NT2/D1 (cell line): Measurements from ENCODE around the gene KRTAP5-3.
"Not testable (repeated sequence)": the region's sequence is repeated elsewhere in the genome, so short reads cannot be mapped to it uniquely, and the experiment has no call there.

ENCODE experiments used
- DNase-seq: peaks from one replicate; pipeline ENCODE4 v3.0.0-alpha.2; 2011; ENCODE audit warnings: low read depth, low spot score
- H3K27me3 ChIP-seq: 2 replicates; pipeline ENCODE4 v1.6.0; 2011; ENCODE audit warnings: mild to moderate bottlenecking; ENCODE audit not compliant: insufficient read length, insufficient read depth
- H3K36me3 ChIP-seq: 2 replicates; pipeline ENCODE4 v1.6.1; 2011; ENCODE audit warnings: mild to moderate bottlenecking, low read length, mixed read lengths; ENCODE audit not compliant: insufficient read depth, insufficient read length
- H3K4me1 ChIP-seq: 2 replicates; pipeline ENCODE4 v1.5.1; 2011; ENCODE audit not compliant: insufficient read depth, insufficient read length
- H3K4me3 ChIP-seq: 2 replicates; pipeline ENCODE4 v1.5.1; 2011; ENCODE audit warnings: low read depth; ENCODE audit not compliant: insufficient read length
- H3K9ac ChIP-seq: 2 replicates; pipeline ENCODE4 v1.6.0; 2011; ENCODE audit warnings: low read depth; ENCODE audit not compliant: insufficient read length
- H3K9me3 ChIP-seq: 2 replicates; pipeline ENCODE4 v1.5.1; 2011; ENCODE audit warnings: mild to moderate bottlenecking, low read length; ENCODE audit not compliant: insufficient read depth
- SUZ12 ChIP-seq: IDR thresholded peaks from 2 replicates; pipeline ENCODE4 v1.6.1; 2011; ENCODE audit not compliant: insufficient read length, insufficient read depth; ENCODE audit errors: extremely low read depth
- YY1 ChIP-seq: IDR thresholded peaks from 2 replicates; pipeline ENCODE4 v1.6.1; 2011; ENCODE audit not compliant: insufficient read length, insufficient read depth
- ZNF274 ChIP-seq: IDR thresholded peaks from 2 replicates; pipeline ENCODE4 v1.6.1; 2011; ENCODE audit warnings: mild to moderate bottlenecking, low read depth, low read length

The KRTAP5-3 gene

GRCh38 chr11:1597331-1597993, 10.8 kb downstream of the KRTAP5-3 start:
- Histone ChIP-seq H3K9ac (no peak overlapping the region), H3K27me3 (peaks cover 4% of the 10 kb centered on the region)

GRCh38 chr11:1596576-1597121, 11.6 kb downstream of the KRTAP5-3 start:
- not testable (repeated sequence) for DNase-seq, H3K4me1 ChIP-seq, H3K4me3 ChIP-seq, H3K9me3 ChIP-seq, H3K36me3 ChIP-seq, H3K27me3 ChIP-seq
- H3K9ac ChIP-seq = peak overlapping the region; percentile 63

More at GRCh38 chr11:1597331-1597993, 10.8 kb downstream of the KRTAP5-3 start:
- no peak overlapping the region for H3K4me3 ChIP-seq
- no peak for TF ChIP-seq YY1
- TF ChIP-seq ZNF274 = no peak
- TF ChIP-seq SUZ12 = no peak
- H3K4me1 ChIP-seq = peaks cover 8% of the 10 kb centered on the region
- H3K9me3 ChIP-seq = no peaks in the 10 kb centered on the region
- no peak for DNase-seq
- no peaks in the 10 kb centered on the region for H3K36me3 ChIP-seq

- not testable (repeated sequence) for H3K36me3 ChIP-seq, H3K4me3 ChIP-seq, H3K4me1 ChIP-seq, H3K9ac ChIP-seq, H3K27me3 ChIP-seq, DNase-seq, H3K9me3 ChIP-seq
Observed at GRCh38 chr11:1595994-1596575, 12.2 kb downstream of the KRTAP5-3 start.

- Histone ChIP-seq H3K9ac (no peak overlapping the region), H3K27me3 (peaks cover 4% of the 10 kb centered on the region), H3K9me3 (peaks cover 7% of the 10 kb centered on the region; the same call in 1 of the 2 replicates), H3K4me1 (peaks cover 8% of the 10 kb centered on the region), H3K36me3 (no peaks in the 10 kb centered on the region), H3K4me3 (no peak overlapping the region)
- no peak for TF ChIP-seq YY1
- TF ChIP-seq SUZ12 = no peak
- no peak for TF ChIP-seq ZNF274
- DNase-seq = no peak
Observed at GRCh38 chr11:1592628-1593027, 15.6 kb downstream of the KRTAP5-3 start.

GRCh38 chr11:1589996-1590395, 18.3 kb downstream of the KRTAP5-3 start:
- TF ChIP-seq YY1 (no peak), SUZ12 (no peak), ZNF274 (no peak)
- H3K4me3 ChIP-seq = no peak overlapping the region

GRCh38 chr11:1589191-1589963, 18.9 kb downstream of the KRTAP5-3 start:
- not testable (repeated sequence) for H3K4me1 ChIP-seq, H3K36me3 ChIP-seq, H3K27me3 ChIP-seq, H3K4me3 ChIP-seq, DNase-seq, H3K9me3 ChIP-seq, H3K9ac ChIP-seq

More at GRCh38 chr11:1589996-1590395, 18.3 kb downstream of the KRTAP5-3 start:
- Histone ChIP-seq H3K4me1 (no peaks in the 10 kb centered on the region), H3K9me3 (peaks cover 7% of the 10 kb centered on the region; the same call in 1 of the 2 replicates), H3K36me3 (no peaks in the 10 kb centered on the region), H3K27me3 (no peaks in the 10 kb centered on the region), H3K9ac (no peak overlapping the region)
- DNase-seq = no peak

- H3K36me3 ChIP-seq = no peaks in the 10 kb centered on the region
- no peaks in the 10 kb centered on the region for H3K27me3 ChIP-seq
- peaks cover 2% of the 10 kb centered on the region for H3K4me1 ChIP-seq
- H3K9ac ChIP-seq = no peak overlapping the region
- H3K4me3 ChIP-seq = no peak overlapping the region
- TF ChIP-seq YY1 (no peak), SUZ12 (no peak), ZNF274 (no peak)
- H3K9me3 ChIP-seq = peaks cover 8% of the 10 kb centered on the region; the same call in 1 of the 2 replicates
- no peak for DNase-seq
Observed at GRCh38 chr11:1586699-1587098, 21.6 kb downstream of the KRTAP5-3 start.

GRCh38 chr11:1584661-1585370, 23.4 kb downstream of the KRTAP5-3 start, which contains the start of gene KRTAP5-1:
TSS of gene KRTAP5-1 (minus strand) at chr11:1585283. CDS start at chr11:1585249, 34 bp downstream.
- H3K4me3 ChIP-seq, DNase-seq, H3K36me3 ChIP-seq, H3K4me1 ChIP-seq, H3K9ac ChIP-seq, H3K27me3 ChIP-seq, H3K9me3 ChIP-seq: not testable (repeated sequence)

GRCh38 chr11:1582909-1583308, 25.4 kb downstream of the KRTAP5-3 start:
- peaks cover 16% of the 10 kb centered on the region; the same call in 1 of the 2 replicates for H3K9me3 ChIP-seq
- not testable (repeated sequence) for H3K9ac ChIP-seq, H3K4me3 ChIP-seq, H3K4me1 ChIP-seq, DNase-seq, H3K36me3 ChIP-seq, H3K27me3 ChIP-seq
